WTC11 (cell line): ENCODE measurements around the gene ANKRD33B.

ENCODE experiments used
- CBFB ChIP-seq: sonication (generic); formaldehyde crosslinking; IDR thresholded peaks from 2 replicates; pipeline ENCODE4 v1.8.1; 2022; ENCODE audit warnings: mild to moderate bottlenecking, low read depth, missing genetic modification reagents
- SP1 ChIP-seq: sonication (generic); formaldehyde crosslinking; conservative IDR thresholded peaks from 2 replicates; pipeline ENCODE4 v1.8.1; 2022; ENCODE audit warnings: missing genetic modification reagents

DNA sequence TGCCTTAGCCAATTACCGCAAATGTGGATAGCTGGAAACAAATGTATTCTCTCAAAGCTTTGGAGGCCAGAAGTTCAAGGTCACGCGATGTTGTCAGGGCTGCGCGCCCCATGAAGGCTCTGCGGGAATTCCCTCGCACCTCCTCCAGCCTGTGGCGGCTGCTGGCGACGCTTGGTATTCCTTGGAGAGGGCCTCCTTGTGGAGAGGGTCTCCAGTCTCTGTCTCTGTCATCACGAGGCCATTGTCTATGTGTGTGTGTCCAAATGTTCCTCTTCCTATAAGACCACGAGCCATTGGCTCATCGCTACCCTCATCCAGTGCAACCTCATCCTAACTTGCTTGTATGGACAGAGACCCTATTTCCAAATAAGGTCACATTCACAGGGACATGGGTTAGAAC is 97.5 kb downstream of the ANKRD33B start:
- TF ChIP-seq CBFB (CRISPR knock-in tag) (no peak), SP1 (no peak)
